ENCODE measurements around the gene ZNF99. TPM values are rescaled to one million over a fixed set of nuclear protein-coding genes. Genes with fewer than 3 reads are reported as not detected.

ZNF99 gene
- 0.03 TPM in 1 of 2 replicates, not detected in the other for total RNA-seq (2014; rRNA removed; shearing (Covaris generic))
- not detected in 2 replicates for polyA plus RNA-seq (2016; fragmentation: Nextera tagmentation; extraction: Ambion mirVana)
- long read RNA-seq = 0 reads

DNA sequence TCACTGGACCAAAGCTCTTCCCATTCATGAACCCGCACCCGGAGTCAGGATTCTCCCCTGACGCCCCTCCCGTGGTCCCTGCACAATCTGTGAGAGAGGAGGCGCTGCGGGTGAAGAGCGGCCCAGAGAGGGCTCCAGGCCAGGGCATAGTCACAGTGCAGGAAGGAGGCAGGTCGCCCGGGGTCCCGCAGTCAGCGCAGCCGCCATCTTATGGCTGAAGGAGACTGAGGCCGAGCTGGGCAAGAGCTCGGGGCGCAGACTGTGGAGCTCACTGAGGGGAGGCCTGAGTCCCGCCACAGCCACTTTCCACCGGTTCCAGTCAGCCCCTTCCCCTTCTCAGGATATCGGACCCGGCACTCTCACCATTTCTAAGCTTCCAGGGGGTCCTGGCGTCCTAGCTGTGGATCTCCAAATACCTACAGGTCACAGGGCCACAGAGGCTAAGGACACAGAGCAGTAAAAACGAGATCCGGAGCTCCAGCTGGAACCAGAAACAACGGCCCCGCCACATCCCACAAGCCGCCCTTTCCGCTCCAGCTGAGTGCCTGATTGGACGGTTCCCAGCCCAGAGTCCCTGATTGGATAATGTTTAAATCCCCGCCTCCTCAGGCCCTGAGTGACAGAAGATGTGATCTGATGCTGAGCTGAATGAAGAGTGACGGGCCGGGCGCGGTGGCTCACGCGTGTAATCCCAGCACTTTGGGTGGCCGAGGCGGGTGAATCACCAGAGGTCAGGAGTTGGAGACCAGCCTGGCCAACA lies at the start of gene ZNF99:
TSS of gene ZNF99 (minus strand) at position 501 of the 760 bp plus-strand sequence. CDS start at position 366, 135 bp downstream.
- Histone ChIP-seq H3K4me3 (no peak within 1 kb of the TSS), H3F3A (replicated peaks; ENCODE audit: low read depth) (no peaks in the 10 kb centered on the region), H3K4me1 (ENCODE audit: insufficient read depth) (no peaks in the 10 kb centered on the region), H3K9me2 (ENCODE audit: insufficient read depth) (no peaks in the 10 kb centered on the region), H2AFZ (no peak within 1 kb of the TSS), H3K27ac (ENCODE audit: low read depth) (no peak within 1 kb of the TSS), H3K79me2 (replicated peaks; ENCODE audit: insufficient read depth) (no peaks in the 10 kb centered on the region), H3K27me3 (ENCODE audit: insufficient read depth) (no peaks in the 10 kb centered on the region), H3K36me3 (ENCODE audit: insufficient read depth) (no peaks in the 10 kb centered on the region), H4K20me1 (replicated peaks; ENCODE audit: insufficient read depth) (no peaks in the 10 kb centered on the region), H3K4me2 (no peak within 1 kb of the TSS)
- TF ChIP-seq STAT1 (IDR thresholded peaks at IDR 0.05; ENCODE audit: unreplicated experiment) (no peak), JUNB (IDR thresholded peaks at IDR 0.05; ENCODE audit: unreplicated experiment) (no peak), ZNF331 (CRISPR knock-in tag; IDR thresholded peaks at IDR 0.05; ENCODE audit: low read depth) (no peak), CREB1 (CRISPR knock-in tag; IDR thresholded peaks at IDR 0.05; ENCODE audit: low read depth) (no peak), POLR2AphosphoS5 (IDR thresholded peaks at IDR 0.05; ENCODE audit: low read depth) (no peak), NANOG (IDR thresholded peaks at IDR 0.05; ENCODE audit: borderline replicate concordance) (no peak), ZNF114 (CRISPR knock-in tag; IDR thresholded peaks at IDR 0.05) (no peak), EZH2phosphoT487 (IDR thresholded peaks at IDR 0.05; ENCODE audit: unreplicated experiment) (no peak)
- TF ChIP-seq, protein P1, sequence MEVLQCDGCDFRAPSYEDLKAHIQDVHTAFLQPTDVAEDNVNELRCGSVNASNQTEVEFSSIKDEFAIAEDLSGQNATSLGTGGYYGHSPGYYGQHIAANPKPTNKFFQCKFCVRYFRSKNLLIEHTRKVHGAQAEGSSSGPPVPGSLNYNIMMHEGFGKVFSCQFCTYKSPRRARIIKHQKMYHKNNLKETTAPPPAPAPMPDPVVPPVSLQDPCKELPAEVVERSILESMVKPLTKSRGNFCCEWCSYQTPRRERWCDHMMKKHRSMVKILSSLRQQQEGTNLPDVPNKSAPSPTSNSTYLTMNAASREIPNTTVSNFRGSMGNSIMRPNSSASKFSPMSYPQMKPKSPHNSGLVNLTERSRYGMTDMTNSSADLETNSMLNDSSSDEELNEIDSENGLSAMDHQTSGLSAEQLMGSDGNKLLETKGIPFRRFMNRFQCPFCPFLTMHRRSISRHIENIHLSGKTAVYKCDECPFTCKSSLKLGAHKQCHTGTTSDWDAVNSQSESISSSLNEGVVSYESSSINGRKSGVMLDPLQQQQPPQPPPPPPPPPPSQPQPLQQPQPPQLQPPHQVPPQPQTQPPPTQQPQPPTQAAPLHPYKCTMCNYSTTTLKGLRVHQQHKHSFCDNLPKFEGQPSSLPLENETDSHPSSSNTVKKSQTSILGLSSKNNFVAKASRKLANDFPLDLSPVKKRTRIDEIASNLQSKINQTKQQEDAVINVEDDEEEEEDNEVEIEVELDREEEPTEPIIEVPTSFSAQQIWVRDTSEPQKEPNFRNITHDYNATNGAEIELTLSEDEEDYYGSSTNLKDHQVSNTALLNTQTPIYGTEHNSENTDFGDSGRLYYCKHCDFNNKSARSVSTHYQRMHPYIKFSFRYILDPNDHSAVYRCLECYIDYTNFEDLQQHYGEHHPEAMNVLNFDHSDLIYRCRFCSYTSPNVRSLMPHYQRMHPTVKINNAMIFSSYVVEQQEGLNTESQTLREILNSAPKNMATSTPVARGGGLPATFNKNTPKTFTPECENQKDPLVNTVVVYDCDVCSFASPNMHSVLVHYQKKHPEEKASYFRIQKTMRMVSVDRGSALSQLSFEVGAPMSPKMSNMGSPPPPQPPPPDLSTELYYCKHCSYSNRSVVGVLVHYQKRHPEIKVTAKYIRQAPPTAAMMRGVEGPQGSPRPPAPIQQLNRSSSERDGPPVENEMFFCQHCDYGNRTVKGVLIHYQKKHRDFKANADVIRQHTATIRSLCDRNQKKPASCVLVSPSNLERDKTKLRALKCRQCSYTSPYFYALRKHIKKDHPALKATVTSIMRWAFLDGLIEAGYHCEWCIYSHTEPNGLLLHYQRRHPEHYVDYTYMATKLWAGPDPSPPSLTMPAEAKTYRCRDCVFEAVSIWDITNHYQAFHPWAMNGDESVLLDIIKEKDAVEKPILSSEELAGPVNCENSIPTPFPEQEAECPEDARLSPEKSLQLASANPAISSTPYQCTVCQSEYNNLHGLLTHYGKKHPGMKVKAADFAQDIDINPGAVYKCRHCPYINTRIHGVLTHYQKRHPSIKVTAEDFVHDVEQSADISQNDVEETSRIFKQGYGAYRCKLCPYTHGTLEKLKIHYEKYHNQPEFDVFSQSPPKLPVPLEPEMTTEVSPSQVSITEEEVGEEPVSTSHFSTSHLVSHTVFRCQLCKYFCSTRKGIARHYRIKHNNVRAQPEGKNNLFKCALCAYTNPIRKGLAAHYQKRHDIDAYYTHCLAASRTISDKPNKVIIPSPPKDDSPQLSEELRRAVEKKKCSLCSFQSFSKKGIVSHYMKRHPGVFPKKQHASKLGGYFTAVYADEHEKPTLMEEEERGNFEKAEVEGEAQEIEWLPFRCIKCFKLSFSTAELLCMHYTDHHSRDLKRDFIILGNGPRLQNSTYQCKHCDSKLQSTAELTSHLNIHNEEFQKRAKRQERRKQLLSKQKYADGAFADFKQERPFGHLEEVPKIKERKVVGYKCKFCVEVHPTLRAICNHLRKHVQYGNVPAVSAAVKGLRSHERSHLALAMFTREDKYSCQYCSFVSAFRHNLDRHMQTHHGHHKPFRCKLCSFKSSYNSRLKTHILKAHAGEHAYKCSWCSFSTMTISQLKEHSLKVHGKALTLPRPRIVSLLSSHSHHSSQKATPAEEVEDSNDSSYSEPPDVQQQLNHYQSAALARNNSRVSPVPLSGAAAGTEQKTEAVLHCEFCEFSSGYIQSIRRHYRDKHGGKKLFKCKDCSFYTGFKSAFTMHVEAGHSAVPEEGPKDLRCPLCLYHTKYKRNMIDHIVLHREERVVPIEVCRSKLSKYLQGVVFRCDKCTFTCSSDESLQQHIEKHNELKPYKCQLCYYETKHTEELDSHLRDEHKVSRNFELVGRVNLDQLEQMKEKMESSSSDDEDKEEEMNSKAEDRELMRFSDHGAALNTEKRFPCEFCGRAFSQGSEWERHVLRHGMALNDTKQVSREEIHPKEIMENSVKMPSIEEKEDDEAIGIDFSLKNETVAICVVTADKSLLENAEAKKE (CRISPR knock-in tag; IDR thresholded peaks at IDR 0.05) = no peak
- TF ChIP-seq, protein P2, sequence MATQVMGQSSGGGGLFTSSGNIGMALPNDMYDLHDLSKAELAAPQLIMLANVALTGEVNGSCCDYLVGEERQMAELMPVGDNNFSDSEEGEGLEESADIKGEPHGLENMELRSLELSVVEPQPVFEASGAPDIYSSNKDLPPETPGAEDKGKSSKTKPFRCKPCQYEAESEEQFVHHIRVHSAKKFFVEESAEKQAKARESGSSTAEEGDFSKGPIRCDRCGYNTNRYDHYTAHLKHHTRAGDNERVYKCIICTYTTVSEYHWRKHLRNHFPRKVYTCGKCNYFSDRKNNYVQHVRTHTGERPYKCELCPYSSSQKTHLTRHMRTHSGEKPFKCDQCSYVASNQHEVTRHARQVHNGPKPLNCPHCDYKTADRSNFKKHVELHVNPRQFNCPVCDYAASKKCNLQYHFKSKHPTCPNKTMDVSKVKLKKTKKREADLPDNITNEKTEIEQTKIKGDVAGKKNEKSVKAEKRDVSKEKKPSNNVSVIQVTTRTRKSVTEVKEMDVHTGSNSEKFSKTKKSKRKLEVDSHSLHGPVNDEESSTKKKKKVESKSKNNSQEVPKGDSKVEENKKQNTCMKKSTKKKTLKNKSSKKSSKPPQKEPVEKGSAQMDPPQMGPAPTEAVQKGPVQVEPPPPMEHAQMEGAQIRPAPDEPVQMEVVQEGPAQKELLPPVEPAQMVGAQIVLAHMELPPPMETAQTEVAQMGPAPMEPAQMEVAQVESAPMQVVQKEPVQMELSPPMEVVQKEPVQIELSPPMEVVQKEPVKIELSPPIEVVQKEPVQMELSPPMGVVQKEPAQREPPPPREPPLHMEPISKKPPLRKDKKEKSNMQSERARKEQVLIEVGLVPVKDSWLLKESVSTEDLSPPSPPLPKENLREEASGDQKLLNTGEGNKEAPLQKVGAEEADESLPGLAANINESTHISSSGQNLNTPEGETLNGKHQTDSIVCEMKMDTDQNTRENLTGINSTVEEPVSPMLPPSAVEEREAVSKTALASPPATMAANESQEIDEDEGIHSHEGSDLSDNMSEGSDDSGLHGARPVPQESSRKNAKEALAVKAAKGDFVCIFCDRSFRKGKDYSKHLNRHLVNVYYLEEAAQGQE (IDR thresholded peaks at IDR 0.05; ENCODE audit: unreplicated experiment) = no peak
- TF ChIP-seq, protein P3, sequence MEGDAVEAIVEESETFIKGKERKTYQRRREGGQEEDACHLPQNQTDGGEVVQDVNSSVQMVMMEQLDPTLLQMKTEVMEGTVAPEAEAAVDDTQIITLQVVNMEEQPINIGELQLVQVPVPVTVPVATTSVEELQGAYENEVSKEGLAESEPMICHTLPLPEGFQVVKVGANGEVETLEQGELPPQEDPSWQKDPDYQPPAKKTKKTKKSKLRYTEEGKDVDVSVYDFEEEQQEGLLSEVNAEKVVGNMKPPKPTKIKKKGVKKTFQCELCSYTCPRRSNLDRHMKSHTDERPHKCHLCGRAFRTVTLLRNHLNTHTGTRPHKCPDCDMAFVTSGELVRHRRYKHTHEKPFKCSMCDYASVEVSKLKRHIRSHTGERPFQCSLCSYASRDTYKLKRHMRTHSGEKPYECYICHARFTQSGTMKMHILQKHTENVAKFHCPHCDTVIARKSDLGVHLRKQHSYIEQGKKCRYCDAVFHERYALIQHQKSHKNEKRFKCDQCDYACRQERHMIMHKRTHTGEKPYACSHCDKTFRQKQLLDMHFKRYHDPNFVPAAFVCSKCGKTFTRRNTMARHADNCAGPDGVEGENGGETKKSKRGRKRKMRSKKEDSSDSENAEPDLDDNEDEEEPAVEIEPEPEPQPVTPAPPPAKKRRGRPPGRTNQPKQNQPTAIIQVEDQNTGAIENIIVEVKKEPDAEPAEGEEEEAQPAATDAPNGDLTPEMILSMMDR (conservative IDR thresholded peaks at IDR 0.05; ENCODE audit: low read depth in 2 of 2) = no peak
- no peak within 1 kb of the TSS for H3K4me3 Mint-ChIP-seq
- no peaks in the 10 kb centered on the region for H3K4me1 Mint-ChIP-seq
- ATAC-seq (no peak), DNase-seq (ENCODE audit: low spot score) (no peak)
- peaks cover 92% of the 10 kb centered on the region for H3K9me3 Mint-ChIP-seq
- H3K27ac Mint-ChIP-seq = no peak within 1 kb of the TSS
- peaks cover 20% of the 10 kb centered on the region for H3K36me3 Mint-ChIP-seq (ENCODE audit: low read depth)
- peaks cover 2% of the 10 kb centered on the region for H3K27me3 Mint-ChIP-seq (ENCODE audit: insufficient read depth, low read depth, poor library complexity)

Measured in GM23338 (cell line).